NCI-H774 (cell line): ENCODE measurements around the gene ZFPM1.

ENCODE experiments used
- DNase-seq: peaks from one replicate; lab custom pipeline; 2025; lab: John Stamatoyannopoulos, UW

The ZFPM1 gene

DNA sequence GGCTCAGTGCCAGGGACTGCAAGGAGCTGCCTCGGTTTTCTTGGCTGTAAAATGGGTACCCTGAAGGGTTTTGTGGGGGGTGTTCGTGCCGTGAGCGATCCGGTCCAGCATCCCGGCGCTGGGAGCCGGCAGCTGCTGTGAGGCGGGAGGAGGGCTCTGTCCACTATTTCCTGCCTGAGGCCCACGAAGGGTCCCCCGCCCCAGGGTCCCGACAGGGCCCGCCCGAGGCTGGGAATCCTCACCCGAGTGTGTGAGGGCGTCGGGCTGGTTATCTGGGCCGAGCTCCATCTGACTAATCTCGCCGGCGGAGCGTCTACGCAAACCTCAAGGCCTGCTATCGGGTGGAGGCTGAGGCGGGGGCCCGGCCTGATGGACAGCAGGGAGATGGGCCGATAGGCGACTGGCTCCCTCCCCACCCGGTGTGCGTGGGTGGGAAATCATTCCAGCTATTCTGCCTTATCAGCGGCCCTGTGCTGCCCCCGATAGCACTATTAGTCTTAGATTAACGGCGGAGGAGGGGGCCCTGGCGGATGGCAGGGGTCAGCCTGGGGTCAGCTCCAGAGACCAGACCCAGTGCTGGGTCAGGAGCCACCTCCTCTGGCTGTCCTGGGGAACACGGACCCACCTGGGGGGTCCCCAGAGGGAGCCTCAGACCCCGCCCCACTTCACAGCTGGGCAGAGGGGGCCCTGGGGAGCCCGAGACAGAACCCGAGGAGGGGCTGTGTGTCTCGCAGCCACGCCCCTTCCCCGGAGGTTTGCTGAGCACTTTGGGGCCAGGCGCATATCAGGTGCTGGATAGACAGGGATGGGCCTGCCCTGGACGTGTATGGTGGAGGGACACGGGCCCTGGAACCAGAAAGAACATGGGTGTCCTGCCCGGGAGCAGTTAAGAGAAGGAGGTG is 44.7 kb downstream of the ZFPM1 start:
- DNase-seq: no peak

DNA sequence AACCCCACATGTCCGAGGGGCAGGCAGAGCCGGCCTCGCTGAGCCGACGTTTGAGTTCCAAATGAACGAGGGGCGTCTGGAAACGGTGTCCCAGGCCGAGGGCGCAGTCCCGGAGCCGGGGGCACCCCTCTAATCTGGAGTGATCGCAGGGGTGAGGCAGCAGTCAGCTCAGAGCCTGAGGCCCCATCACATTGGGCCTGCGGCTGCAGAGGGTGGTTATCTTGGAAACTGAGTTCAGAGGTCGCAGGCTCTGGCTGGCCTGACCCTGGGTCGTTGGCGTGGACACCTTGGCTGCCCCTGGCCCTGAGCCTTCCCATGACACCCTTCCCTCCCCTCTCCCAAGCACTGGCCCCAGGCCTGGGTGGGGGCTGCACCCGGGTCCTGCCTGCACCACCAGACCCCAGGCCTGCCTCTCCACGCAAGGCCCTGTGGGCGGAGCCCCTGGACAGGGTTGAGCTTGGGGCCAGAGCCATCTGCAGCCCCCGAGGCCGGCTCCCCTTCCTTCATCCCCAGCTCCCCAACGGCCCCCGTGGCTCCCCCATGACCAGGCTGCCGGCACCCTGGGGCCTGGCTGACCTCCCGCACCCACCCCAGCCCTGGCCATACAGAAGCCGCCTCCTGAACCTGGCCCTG is 45.6 kb downstream of the ZFPM1 start:
- no peak for DNase-seq

DNA sequence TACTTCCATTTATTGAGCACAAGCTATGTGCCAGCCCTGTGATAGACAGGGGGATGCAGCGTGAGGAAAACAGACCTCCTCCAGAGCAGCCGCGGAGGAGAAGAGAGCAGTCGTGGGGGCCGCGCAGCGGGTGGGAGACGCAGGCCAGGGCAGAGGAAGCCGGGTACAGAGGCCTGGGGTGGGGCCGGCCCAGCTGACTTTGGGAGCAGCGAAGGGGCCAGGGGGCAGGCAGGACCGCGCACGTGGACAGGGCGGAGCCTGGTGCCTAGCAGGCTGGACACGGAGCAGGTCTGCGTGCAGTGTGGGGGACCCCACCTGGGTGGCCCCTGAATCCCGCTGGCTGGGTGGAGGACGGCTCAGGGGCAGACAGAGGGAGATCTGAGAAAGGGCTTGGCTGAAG is 46.2 kb downstream of the ZFPM1 start:
- no peak for DNase-seq

DNA sequence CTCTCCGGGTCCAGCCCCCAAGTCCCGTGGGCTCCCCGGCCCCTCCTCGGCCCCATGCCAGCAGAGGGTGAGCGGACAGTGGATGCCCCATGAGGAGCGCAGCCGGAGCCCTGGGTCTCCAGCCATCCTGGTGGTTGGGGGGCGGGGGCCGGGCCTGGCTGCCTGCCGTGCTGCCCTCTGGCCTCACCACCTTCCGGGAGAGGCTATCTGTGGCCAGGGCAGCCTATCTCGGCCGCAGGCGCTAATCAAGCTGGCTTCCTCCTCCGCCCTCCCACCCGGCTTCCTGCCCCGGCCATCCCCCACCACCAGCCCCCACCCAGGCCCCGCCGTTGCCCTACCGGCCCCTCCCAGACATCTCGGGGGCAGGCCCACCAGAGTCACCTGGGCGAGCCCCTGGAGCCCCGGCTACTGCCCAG is 46.8 kb downstream of the ZFPM1 start:
- no peak for DNase-seq

DNA sequence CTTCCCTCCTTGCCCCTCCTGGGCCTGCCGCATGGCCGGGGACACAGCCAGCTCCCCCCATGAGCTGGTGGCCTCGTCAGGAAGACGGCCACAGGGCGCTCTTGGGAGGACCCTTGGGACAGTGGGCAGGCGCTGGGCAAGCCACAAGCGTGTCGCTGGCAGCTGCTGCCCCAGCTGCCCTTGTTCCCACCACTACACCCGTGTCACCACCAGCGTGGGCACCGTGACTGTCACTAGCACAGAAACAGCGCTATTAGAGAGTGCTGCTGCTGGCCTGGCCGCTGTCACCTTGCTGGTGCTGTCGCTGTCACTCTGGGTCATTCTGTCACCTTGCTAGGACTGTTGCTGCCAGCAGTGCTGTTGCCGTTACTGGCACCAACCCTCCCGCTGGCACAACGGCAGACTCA is 47.2 kb downstream of the ZFPM1 start:
- DNase-seq: no peak

- DNase-seq: no peak
These were observed 49.3 kb downstream of the ZFPM1 start for GRCh38 chr16:88502371-88502770.

DNA sequence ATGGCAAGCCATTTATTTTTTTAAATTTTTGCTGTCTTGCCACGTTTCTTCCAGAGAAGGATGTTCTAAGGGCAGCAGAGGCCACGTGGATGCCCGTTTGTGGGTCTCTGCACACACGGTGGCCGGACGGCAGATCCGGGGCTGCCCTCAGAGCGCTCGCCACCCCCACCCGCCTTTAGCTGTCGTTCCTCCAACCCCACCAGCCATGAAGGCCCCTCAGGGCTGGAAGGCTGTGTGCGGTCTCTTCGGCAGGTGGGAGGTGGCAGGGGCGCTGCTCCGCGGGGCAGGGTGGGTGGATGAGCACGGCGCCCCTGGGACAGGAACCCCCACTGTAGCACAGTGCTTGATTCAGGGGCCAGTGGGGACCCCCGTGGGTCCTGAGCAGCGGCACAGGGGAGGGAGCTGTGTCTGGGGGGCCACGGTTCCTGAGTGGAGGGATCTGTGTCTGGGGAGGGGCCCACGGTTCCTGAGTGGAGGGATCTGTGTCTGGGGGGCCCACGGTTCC is 49.7 kb downstream of the ZFPM1 start:
- no peak for DNase-seq

DNA sequence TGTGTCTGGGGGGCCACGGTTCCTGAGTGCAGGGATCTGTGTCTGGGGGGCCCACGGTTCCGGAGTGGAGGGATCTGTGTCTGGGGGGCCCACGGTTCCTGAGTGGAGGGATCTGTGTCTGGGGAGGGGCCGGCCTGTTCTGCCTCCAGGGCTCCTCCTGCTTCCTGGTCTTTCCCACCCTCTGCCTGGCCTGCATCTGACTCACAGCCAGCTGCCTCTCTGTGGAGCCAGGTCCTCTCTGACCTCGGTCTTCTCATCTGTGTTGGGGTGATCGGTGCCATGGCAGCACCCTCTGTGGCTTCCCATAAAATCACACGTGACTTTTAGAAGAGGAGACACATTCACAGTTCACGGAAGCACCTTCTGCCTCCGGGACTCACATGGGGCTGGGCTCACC is 50.3 kb downstream of the ZFPM1 start:
- no peak for DNase-seq

DNA sequence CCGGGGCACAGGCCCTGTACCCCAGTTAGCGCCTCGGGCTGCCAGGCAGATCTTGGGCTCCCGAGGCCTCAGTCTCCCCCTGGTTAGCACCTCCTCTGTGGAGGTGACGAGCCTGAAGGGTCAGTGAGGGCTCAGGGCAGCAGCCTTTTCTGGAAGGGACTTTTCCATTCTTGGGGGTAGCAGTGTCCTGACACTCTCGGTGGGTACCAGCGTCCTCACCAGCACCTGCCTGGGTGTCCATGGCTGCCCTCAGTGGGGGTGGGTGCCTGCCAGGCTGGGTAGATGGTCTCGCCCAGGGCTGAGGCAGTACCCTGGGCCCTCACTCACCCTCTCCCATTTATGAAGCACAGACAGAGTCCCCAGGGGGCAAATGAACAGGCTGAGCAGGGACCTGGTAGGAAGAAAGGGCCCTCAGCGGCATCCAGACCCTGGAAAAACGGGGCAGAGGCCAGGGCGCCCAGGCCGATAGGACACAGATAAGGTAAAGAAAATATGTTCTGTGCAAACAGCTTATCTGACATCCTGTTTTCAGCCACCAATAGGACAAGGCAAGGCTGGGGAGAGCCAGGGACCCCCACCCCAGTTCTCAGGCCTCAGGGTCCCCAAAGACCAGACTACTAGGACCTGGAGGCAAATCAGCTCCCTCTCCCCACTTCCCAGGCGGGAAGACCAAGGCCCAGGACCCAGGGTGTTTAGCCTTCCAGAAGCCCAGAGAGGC is 50.9 kb downstream of the ZFPM1 start:
- no peak for DNase-seq

DNA sequence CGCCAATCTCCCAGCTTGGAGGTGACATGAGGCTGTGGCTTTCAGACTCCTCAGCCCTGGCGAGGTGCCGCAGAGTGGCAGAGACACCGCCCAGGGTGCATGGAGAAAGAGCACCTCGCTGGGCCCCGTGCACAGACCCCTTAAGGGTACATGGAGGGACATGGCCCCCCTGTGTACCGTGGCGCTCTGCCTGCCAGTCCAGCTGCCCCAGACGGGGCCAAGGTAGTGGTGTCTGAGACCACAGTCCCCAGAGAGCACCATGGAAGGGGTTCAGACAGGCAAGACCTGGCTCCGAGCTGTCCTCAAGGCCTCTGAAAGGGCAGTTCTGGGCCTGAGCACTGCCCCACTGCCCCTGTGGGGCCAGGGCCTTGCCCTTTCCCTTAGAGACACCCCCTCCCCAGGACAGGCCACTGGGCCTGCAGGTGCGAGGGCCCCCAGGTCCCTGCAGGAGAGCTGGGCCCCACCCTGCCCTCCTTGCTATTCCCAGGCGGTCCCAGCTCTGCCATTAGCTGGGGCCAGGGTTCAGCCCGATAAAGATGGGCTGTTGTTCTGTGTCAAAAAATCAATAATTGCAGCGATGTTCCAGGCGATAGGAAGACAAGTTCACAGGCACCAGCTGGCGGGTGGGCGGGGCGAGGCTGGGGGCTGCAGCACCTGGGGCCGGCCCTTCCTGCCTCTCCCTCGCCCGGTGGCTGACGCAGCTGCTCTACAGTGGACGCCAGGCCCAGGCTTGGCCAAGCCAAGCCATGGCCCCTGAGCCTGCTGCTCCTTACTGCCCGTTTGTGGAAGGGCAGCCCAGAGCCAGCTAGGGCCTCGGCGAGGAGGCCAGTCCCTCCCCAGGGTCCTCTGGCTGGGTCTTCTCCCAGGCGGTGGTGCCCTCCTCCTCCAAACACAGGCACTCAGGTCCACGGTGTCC is 51.7 kb downstream of the ZFPM1 start:
- DNase-seq: no peak

DNA sequence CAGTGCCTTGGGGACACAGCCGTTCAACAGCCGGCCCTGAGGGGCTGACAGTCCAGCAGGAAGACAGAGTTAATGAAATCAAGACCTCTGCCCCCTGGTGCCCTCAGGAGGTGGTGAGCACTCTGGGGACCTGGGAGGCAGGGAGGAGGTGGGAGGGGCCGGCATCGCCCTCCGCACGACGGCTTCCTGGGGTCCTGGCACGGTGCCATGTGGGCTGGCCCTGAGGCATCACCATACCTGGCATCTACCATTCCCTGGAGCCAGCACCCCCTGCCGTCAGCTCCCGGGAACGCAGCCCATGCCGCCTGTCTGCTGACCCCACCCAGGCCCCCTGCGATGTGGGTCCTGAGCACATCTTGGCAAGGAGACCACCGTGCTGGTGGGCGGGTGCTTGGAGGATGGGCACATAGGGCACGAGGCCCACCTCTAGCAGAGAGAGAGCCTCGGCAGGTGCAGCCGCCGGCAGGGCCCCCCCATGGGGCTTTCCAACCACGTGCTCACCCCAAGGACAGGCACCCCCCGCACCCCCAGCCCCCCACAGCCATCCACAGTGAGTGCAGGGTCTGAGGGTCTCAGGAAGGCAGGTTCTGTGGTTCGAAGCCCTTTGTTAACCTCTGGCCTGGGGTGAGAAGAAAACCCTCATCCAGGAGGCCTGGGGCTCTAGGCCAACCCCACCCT is 52.5 kb downstream of the ZFPM1 start:
- peak; percentile 20 for DNase-seq

DNA sequence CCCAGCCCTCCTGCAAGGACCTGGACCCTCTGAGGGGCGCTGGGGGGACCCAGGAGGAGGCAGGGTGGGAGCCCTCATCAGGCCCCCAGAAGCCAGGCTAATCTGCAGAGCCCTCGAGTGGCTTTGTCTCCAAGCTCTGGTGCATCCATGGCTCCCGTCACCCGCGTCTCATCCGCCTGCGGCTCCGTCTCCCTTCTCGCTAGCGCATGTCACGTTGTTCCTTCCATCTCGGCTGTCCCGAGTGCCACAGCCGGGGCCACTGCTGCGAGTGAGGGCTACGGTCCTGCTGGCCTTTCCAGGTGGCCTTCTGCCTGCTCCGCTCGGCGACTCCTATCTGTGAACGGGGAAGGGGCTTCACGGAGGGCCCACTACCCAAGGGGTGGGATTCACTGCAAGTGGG is 53.6 kb downstream of the ZFPM1 start:
- no peak for DNase-seq

DNA sequence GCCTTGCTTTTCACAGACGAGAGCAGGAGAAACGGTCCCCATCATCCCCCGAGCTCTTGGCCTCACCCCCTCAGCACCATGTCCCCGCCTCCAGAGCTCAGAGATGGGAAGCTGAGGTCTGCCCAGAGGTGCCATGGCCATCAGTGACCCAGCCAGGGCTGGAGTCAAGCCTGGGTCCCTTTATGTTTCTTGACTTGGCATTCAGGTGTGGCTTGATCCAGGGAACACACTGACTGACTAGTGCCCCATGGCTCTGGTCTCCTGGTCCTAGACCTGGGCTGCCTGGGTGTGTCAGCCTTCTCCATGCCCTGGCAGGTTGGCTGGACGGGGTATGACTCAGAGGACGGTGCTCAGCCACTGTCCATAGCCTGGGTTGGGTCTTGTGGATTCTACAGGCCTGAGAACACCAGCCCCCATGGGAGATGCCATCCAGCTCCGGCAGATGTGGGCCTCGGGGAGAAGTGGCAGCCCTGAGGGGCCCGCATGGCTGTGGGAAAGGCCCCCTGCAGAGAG is 54.2 kb downstream of the ZFPM1 start:
- no peak for DNase-seq

DNA sequence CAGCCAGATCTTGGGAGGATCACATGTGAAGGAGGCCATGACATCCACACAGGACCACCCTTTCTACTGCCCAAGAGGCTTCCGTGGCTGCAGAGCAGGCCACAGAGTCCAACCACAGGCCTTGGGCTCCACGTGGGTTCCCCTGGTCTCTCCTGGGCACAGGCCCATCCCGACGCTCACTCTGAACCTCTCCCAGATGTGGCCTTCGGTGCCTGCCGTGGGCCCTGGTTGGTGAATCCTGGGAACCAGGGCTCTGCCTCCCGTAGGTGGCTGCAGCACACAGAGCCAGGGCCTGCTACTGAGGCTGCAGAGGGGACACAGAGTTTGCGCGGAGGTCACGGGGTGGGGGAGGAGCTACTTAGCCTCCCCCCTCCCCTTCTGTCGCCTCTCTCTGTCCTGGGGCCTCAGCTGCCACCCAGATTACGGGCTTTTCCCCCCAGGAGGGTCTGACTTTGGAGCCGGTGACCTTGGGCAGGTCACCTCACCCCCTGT is 55.3 kb downstream of the ZFPM1 start:
- DNase-seq: no peak

DNA sequence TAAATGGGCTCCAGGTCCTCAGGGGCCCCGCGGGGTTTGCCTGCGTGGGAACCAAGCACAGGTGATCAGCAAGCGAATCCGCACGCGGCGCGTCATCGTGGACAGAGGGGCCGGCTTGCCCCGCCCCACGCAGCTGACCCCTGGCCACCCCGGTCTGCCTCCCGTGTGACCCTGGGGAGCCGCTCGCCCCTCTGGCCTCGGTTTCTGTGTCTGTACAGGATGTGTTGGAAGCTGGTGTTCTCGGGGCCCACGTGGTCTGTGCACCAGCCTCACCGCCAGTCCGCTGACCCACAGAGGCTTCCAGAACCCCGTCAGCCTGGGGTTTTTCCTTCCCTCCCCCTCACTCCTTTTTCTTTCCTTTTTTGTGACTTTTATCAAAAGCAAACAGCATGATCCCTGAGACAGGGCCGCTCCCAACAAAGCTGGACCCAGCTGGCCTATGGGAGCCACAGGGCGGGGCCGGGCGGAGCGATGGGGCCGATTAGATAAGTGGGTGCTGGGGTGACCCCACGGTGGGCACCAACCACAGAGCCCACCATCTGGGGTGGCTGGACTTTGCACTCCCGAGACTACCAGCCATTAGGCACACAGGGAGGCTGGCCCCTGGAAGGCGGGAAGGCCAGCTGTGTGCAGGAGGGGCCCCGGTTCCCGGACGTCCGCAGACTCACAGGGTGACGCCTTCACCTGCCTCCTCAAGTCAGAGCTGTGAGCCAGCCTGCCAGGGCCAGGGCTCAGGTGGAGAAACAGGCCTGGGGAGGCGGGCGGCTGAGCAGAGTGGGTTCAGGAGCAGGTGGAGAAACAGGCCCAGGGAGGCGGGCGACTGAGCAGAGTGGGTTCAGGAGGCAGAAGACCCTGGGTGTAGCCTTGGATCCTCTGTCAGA is 56.0 kb downstream of the ZFPM1 start:
- no peak for DNase-seq

DNA sequence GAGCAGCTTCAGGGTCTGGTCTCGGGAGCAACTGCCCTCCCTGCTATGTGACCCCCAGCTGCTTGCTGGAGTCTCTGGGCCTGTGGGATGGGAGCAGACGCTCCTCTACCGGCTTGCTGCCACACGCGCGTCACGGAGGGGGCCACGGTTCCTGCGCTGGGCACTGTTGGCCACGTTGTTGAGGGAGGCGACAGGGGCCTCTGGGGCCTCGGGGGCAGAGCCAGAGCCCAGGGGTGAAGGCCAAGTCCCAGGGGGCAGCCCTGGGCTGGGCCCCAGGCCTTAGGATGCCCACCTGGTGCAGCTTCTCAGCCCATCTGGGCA is 56.6 kb downstream of the ZFPM1 start:
- DNase-seq: no peak

- DNase-seq: no peak
These were observed 57.3 kb downstream of the ZFPM1 start for GRCh38 chr16:88510091-88510994.

DNA sequence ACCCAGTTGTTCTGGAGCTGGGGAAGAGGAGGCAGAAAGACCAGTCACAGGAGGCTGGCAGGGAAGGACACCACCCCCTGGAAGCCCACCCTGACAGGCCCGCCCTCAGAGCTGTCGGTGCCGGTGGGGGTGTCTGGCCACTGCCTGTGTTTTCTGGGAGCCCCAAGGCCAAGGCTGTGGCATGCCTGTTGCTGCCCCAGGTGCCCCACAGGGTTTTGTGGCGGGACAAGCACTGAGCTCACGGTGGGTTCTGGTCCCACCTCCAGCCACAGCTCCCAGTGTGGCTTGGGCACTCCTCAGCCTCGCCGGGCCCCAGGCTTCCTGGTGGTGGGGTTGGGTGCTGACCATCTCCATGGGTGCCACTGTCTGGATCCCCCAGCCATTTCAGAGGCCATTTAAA is 58.0 kb downstream of the ZFPM1 start:
- no peak for DNase-seq

GRCh38 chr16:88511906-88512305 is 58.8 kb downstream of the ZFPM1 start:
- DNase-seq: no peak
